IPS-20b (cell line): ENCODE measurements around the gene CMTM7.
"Not testable (repeated sequence)": the region's sequence is repeated elsewhere in the genome, so short reads cannot be mapped to it uniquely, and the experiment has no call there.

ENCODE experiments used
- H3K27ac ChIP-seq: one replicate; pipeline ENCODE4 v1.5.1; 2013; ENCODE audit warnings: low read length
- H3K27me3 ChIP-seq: 2 replicates; pipeline ENCODE4 v1.6.1; 2013; ENCODE audit warnings: mild to moderate bottlenecking, low read length, inconsistent platforms; ENCODE audit not compliant: insufficient read depth
- H3K36me3 ChIP-seq: 2 replicates; pipeline ENCODE4 v1.6.1; 2013; ENCODE audit warnings: low read depth, mild to moderate bottlenecking, inconsistent platforms, low read length, moderate library complexity; ENCODE audit not compliant: insufficient read depth
- H3K4me1 ChIP-seq: 2 replicates; pipeline ENCODE4 v1.6.1; 2013; ENCODE audit warnings: mild to moderate bottlenecking, control low read depth, inconsistent platforms, low read length, moderate library complexity; ENCODE audit not compliant: insufficient read depth
- H3K4me3 ChIP-seq: 2 replicates; pipeline ENCODE4 v1.5.1; 2013; ENCODE audit warnings: mild to moderate bottlenecking, low read length, inconsistent platforms
- H3K9ac ChIP-seq: 2 replicates; pipeline ENCODE4 v1.6.1; 2013; ENCODE audit warnings: low read depth, mild to moderate bottlenecking, inconsistent platforms, low read length, moderate library complexity
- H3K9me3 ChIP-seq: 2 replicates; pipeline ENCODE4 v1.6.1; 2013; ENCODE audit warnings: mild to moderate bottlenecking, low read depth, low read length, inconsistent platforms; ENCODE audit not compliant: insufficient read depth

CMTM7 gene

DNA sequence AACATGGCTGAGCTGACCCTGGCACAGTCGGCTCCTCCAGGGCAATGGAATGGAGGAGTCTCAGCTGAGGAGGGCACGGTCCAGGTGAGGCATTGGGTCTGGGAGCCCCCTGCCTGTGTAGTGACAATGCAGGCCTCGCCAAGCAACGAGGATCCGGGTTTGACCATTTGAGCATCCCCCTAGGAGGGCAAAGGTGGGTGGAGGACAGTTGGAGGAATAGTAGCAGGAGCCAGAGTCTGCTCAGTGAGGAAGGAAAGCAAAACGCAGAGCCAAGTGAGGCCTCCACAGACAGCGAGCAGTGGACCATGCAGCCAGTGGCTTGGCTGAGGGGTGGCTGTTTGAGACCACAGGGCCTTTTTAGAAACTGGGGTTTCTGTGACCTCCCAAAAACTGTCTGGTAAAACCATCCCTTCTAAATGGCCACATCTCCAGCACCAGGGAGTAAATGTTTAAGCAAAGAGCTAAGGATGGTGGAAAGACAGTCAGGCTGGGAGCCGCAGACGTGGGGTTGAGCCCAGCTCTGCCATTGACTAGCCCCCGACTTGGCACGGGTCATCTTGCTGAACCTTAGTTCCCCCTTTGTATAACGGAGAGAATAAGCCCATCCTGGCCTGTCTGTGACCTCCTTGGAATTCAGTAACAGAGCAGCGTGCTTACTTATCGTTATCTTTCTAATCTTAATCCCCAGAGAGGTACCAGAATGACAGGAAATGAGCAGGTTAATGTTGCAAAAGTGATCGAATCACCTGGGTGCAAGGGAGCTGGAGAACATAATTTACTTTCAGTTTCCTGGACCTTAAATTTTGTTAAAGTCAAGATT, 64.2 kb downstream of the CMTM7 start:
- Histone ChIP-seq H3K27me3 (no peaks in the 10 kb centered on the region), H3K9me3 (no peaks in the 10 kb centered on the region), H3K4me1 (peaks cover 11% of the 10 kb centered on the region; the same call in 1 of the 2 replicates), H3K9ac (no peak overlapping the region), H3K4me3 (no peak overlapping the region), H3K36me3 (peaks cover 5% of the 10 kb centered on the region; the same call in 1 of the 2 replicates), H3K27ac (no peak overlapping the region)

DNA sequence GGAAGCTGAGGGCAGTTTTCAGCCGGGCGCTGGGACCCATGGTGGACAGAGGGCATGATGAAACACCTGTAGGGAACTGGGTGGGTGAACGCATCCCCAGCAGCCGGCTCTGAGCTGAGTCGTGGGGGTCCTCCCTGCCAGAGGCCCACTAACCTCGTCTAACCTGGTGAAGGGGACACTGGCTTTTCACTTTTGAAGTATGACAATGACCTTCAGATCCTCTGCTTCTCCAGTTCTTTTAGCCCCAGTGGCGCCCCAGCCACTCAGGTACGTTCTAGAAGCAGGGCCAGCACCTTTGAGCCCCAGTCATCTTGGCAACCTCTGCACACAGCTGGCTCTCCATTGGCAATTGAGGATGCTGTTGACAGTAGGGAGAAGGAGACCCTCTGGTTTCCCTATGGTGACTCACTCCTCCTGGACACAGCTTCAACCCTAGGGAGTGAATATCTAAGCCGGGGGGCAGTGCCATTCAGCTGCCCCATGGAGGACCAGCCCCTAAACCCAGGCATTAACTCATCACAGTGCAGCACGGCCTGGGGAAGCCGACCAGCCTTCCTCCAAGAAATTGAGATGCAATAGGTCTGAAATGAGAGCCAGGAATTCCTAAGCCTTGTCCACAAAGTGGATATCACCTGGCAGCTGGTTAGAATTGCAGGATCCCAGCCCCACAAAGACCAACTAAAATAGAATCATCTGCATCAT, 64.9 kb downstream of the CMTM7 start:
- Histone ChIP-seq H3K9me3 (no peaks in the 10 kb centered on the region), H3K4me1 (peaks cover 15% of the 10 kb centered on the region), H3K27ac (no peak overlapping the region), H3K9ac (no peak overlapping the region), H3K36me3 (peaks cover 4% of the 10 kb centered on the region; the same call in 1 of the 2 replicates), H3K27me3 (no peaks in the 10 kb centered on the region), H3K4me3 (no peak overlapping the region)

DNA sequence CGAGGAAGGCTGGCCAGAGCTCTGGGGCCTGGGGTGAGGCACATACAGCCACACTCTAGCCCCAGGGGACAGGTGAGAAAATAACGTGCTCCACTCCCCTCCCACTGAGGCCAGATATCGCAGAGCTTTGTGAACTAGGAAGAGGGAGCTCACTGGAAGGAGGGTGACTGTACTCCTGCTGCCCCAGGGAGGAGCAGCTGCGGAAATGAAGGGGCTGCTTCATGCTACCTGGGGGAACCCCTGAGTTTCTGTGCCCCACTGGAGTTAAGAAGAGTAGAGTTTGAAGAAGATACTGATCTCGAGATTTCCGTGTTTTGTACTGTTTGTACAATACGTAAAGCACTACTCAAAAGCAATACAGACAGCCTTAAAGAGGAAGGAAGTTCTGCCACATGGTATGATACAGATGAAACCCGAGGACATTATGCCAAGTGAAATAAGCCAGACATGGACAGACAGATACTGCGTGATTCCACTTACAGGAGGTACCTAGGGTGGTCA, 66.4 kb downstream of the CMTM7 start:
- no peak overlapping the region for H3K27ac ChIP-seq
- no peaks in the 10 kb centered on the region; the same call in 1 of the 2 replicates for H3K36me3 ChIP-seq
- H3K4me3 ChIP-seq: no peak overlapping the region
- peaks cover 25% of the 10 kb centered on the region for H3K4me1 ChIP-seq
- H3K9ac ChIP-seq: no peak overlapping the region
- no peaks in the 10 kb centered on the region for H3K27me3 ChIP-seq
- no peaks in the 10 kb centered on the region for H3K9me3 ChIP-seq

- Histone ChIP-seq H3K9ac (no peak overlapping the region; the same call in 1 of the 2 replicates), H3K9me3 (no peaks in the 10 kb centered on the region), H3K27me3 (no peaks in the 10 kb centered on the region), H3K27ac (peak overlapping the region; percentile 21), H3K4me1 (peaks cover 25% of the 10 kb centered on the region), H3K36me3 (no peaks in the 10 kb centered on the region), H3K4me3 (no peak overlapping the region)
Measured at GRCh38 chr3:32459450-32459849, 67.8 kb downstream of the CMTM7 start.

DNA sequence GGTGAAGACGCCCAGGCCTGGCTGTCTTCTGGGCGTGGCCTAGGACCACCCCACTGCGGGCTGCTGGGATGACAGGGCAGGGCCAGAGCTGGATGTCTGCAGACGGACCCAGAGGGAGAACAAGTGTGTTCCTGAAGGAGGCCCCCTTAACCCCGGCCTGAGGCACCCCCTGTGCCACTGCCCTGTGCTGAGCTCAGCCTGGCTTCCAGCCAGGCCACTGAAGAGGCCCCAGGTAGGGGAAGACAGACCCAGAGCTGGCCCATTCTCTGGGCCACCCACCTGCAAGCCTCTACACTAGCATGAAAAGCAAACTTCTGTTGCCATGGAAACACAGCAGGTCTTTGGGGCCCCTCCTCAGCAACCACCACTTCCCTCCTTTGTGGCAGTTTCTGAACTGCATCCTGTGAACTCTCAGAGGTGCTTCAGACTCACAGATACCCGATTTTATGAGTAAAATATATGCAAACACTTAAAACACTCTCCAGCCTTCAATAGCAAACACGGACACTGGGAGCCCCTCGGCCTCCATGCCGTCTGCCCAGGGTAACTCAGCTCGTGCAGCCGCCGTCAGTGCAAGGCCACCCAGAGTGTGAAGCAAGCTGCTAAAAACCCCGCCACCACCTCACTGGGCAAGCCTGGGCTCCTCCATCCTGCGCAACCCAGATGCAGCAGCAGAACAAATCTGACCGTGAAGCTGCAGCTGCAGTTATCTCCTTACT, 68.5 kb downstream of the CMTM7 start:
- Histone ChIP-seq H3K36me3 (no peaks in the 10 kb centered on the region), H3K9ac (peak overlapping the region; percentile 46; the same call in 1 of the 2 replicates), H3K4me1 (peaks cover 25% of the 10 kb centered on the region), H3K4me3 (peak overlapping the region; percentile 53; the same call in 1 of the 2 replicates), H3K27me3 (no peaks in the 10 kb centered on the region), H3K9me3 (no peaks in the 10 kb centered on the region), H3K27ac (peak overlapping the region; percentile 21)

GRCh38 chr3:32460817-32461496, 69.3 kb downstream of the CMTM7 start:
- H3K4me3 ChIP-seq: peak overlapping the region; percentile 53; the same call in 1 of the 2 replicates
- H3K4me1 ChIP-seq: peaks cover 25% of the 10 kb centered on the region
- not testable (repeated sequence) for H3K27me3 ChIP-seq, H3K9me3 ChIP-seq, H3K36me3 ChIP-seq
- peak overlapping the region; percentile 8 for H3K27ac ChIP-seq
- peak overlapping the region; percentile 46; the same call in 1 of the 2 replicates for H3K9ac ChIP-seq

DNA sequence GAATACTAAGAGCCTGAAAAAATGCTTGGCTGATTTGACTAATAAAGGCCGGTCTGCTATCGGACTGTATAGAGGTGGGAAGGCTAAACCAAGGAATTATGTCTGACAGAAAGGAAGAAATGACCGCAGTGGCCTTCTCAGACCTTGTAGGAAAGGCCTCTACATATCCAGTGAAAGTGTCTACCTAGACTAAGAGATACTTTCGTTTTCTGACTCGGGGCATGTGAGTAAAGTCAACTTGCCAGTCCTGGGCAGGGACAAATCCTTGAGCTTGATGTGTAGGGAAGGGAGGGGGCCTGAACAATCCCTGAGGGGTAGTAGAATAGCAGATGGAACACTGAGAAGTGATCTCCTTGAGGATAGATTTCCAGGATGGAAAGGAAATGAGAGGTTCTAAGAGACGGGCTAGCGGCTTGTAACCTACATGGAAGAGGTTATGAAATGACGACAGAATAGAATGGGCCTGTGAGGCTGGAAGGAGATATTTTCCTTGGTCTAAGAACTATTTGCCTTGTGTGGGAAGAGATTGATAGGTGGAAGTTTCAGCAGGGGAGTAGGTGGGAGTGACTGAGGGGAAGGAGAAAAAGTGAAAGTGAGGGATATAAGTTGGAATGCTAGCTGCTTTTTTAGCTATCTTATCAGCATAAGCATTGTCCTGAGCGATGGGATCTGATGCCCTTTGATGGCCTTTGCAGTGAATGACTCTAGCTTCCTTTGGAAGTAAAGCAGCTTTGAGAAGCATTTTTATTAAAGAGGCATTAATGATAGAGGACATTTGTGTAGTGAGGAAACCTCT, 70.7 kb downstream of the CMTM7 start:
- H3K27ac ChIP-seq, H3K9ac ChIP-seq, H3K9me3 ChIP-seq, H3K36me3 ChIP-seq, H3K4me3 ChIP-seq, H3K27me3 ChIP-seq: not testable (repeated sequence)
- peaks cover 27% of the 10 kb centered on the region for H3K4me1 ChIP-seq

GRCh38 chr3:32463415-32463814, 71.8 kb downstream of the CMTM7 start:
- H3K4me3 ChIP-seq, H3K9me3 ChIP-seq, H3K36me3 ChIP-seq, H3K27me3 ChIP-seq, H3K27ac ChIP-seq, H3K9ac ChIP-seq: not testable (repeated sequence)
- peaks cover 30% of the 10 kb centered on the region for H3K4me1 ChIP-seq

- H3K27ac ChIP-seq, H3K9ac ChIP-seq, H3K27me3 ChIP-seq, H3K9me3 ChIP-seq, H3K4me3 ChIP-seq, H3K36me3 ChIP-seq: not testable (repeated sequence)
- peaks cover 25% of the 10 kb centered on the region for H3K4me1 ChIP-seq
Measured at GRCh38 chr3:32464726-32465125, 73.1 kb downstream of the CMTM7 start.

DNA sequence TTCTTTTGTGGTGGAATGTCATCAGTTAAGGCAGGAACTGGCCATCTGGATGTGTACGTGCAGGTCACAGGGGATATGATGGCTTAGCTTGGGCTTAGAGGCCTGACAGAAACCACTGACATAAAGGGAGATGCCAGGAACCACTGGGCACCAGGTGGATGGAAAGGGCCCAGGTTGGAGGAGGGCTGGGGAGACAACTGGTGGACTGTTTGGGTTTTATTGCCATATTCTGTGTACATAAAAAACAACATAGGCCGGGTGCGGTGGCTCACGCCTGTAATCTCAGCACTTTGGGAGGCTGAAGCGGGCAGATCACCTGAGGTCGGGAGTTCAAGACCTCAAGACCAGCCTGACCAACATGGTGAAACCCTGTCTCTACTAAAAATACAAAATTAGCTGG, 75.2 kb downstream of the CMTM7 start:
- peaks cover 13% of the 10 kb centered on the region for H3K4me1 ChIP-seq
- not testable (repeated sequence) for H3K9ac ChIP-seq, H3K36me3 ChIP-seq, H3K9me3 ChIP-seq, H3K27me3 ChIP-seq, H3K27ac ChIP-seq, H3K4me3 ChIP-seq
